ENCODE results near the gene GPC2. TPM values are rescaled to one million over a fixed set of nuclear protein-coding genes. Genes with fewer than 3 reads are reported as not detected.

GPC2 gene
- total RNA-seq, 1 donor from 2014 or later: 17.0 TPM

DNA sequence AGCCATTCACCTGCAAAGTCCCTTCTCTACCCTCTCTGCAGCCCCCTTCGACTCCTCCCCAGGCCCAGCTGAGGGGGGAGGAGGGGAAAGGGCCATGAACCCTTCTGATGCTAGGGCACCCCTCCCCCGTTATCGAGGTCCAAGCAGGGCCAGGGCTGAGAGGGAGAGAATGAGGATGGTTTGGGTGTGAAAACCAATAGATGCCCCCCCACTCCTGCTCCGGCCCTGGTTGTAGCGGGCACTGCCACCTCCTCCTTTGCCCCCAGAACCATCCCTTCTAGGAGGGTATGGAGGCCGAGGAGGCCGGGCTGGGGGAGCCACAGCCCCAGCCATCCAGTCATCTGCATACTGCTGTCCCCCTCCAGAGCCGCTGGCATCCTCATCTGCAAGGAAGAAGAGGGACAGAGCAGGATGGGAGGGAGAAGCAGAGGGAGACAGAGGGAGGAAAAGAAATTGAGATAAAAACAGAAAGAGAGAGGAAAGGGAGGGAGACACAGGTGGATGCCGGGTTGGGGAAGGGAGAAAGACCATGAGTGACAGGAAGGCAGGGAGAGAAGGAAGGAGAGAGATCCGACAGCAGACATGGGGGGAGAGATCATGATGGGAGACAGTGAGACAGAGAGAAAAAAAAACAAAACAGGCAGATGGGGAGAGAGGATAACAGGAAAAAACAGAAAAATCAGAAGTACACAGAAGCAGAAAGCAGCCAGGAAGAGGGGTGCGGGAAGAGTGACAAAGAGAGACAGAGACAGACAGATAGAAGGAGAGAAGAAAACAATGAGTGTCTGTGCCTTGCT, 6.9 kb downstream of the GPC2 start:
- Histone ChIP-seq H3K27ac (no peak overlapping the region), H3K4me2 (peak overlapping the region; percentile 89), H3K9ac (no peak overlapping the region), H3K9me3 (ENCODE audit: low read depth) (no peaks in the 10 kb centered on the region), H3K79me2 (ENCODE audit: low read depth) (no peaks in the 10 kb centered on the region), H3K4me3 (peak overlapping the region; percentile 55), H3F3A (ENCODE audit: low read depth) (peaks cover 44% of the 10 kb centered on the region), H4K20me1 (ENCODE audit: low read depth) (peaks cover 54% of the 10 kb centered on the region), H3K36me3 (no peaks in the 10 kb centered on the region), H3K27me3 (peaks cover 41% of the 10 kb centered on the region), H3K4me1 (peaks cover 36% of the 10 kb centered on the region), H2AFZ (replicated peaks) (no peak overlapping the region)
- Mint-ChIP-seq H3K4me1 (peaks cover 54% of the 10 kb centered on the region), H3K9me3 (no peaks in the 10 kb centered on the region), H3K36me3 (peaks cover 16% of the 10 kb centered on the region), H3K4me3 (peak overlapping the region; percentile 68), H3K27me3 (ENCODE audit: insufficient read depth, low read depth) (peaks cover 21% of the 10 kb centered on the region), H3K27ac (peak overlapping the region; percentile 8)
- TF ChIP-seq, protein P1, sequence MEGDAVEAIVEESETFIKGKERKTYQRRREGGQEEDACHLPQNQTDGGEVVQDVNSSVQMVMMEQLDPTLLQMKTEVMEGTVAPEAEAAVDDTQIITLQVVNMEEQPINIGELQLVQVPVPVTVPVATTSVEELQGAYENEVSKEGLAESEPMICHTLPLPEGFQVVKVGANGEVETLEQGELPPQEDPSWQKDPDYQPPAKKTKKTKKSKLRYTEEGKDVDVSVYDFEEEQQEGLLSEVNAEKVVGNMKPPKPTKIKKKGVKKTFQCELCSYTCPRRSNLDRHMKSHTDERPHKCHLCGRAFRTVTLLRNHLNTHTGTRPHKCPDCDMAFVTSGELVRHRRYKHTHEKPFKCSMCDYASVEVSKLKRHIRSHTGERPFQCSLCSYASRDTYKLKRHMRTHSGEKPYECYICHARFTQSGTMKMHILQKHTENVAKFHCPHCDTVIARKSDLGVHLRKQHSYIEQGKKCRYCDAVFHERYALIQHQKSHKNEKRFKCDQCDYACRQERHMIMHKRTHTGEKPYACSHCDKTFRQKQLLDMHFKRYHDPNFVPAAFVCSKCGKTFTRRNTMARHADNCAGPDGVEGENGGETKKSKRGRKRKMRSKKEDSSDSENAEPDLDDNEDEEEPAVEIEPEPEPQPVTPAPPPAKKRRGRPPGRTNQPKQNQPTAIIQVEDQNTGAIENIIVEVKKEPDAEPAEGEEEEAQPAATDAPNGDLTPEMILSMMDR (IDR thresholded peaks at IDR 0.05): no peak
- no peak for TF ChIP-seq EZH2phosphoT487 (IDR thresholded peaks at IDR 0.05)
- TF ChIP-seq EZH2 (IDR thresholded peaks at IDR 0.05): no peak
- DNase-seq (ENCODE audit: low spot score): no peak

DNA sequence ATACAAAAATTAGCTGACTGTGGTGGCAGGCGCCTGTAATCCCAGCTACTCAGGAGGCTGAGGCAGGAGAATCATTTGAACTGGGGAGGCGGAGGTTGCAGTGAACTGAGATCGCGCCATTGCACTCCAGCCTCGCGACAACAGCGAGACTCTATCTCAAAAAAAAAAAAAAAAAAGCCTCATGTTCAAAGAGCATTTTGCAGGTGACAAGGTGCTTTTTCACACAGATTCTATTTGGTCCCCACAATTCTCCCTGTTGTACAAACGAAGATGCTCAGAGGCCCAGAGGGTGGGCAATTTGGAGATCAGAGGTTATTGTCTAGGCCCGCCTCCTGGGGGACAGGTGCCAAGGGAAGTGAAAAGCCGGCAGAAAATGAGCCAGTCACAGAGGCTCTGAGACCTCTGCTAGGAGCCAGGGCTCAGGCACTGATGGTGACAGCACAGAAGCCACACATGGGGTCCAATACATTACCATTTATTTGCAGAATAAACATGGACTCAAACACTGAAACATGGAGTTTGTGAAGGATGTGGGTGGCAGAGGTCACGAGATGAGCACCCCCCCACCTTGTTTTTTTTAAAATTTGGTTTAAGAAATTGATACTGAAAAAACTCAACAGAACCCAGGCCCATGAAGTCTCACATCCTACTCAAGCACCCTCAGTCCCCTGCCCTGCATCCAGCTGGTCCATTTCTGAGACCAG, 7.9 kb downstream of the GPC2 start:
- H3K4me1 Mint-ChIP-seq: peaks cover 47% of the 10 kb centered on the region
- peaks cover 9% of the 10 kb centered on the region for H3K36me3 Mint-ChIP-seq
- Histone ChIP-seq H3K4me2 (no peak overlapping the region), H4K20me1 (ENCODE audit: low read depth) (peaks cover 44% of the 10 kb centered on the region), H3K27me3 (peaks cover 41% of the 10 kb centered on the region), H3K36me3 (no peaks in the 10 kb centered on the region), H3K4me1 (peaks cover 36% of the 10 kb centered on the region), H3K79me2 (ENCODE audit: low read depth) (no peaks in the 10 kb centered on the region), H3K27ac (no peak overlapping the region), H3K9me3 (ENCODE audit: low read depth) (no peaks in the 10 kb centered on the region), H3K9ac (no peak overlapping the region), H2AFZ (replicated peaks) (no peak overlapping the region), H3F3A (ENCODE audit: low read depth) (peaks cover 44% of the 10 kb centered on the region), H3K4me3 (no peak overlapping the region)
- H3K27me3 Mint-ChIP-seq (ENCODE audit: insufficient read depth, low read depth): peaks cover 19% of the 10 kb centered on the region
- TF ChIP-seq, protein P1 (IDR thresholded peaks at IDR 0.05): no peak
- TF ChIP-seq EZH2 (IDR thresholded peaks at IDR 0.05): no peak
- no peak for TF ChIP-seq EZH2phosphoT487 (IDR thresholded peaks at IDR 0.05)
- peak overlapping the region; percentile 80 for H3K4me3 Mint-ChIP-seq
- H3K9me3 Mint-ChIP-seq: no peaks in the 10 kb centered on the region
- DNase-seq (ENCODE audit: low spot score): no peak
- H3K27ac Mint-ChIP-seq: peak overlapping the region; percentile 35

DNA sequence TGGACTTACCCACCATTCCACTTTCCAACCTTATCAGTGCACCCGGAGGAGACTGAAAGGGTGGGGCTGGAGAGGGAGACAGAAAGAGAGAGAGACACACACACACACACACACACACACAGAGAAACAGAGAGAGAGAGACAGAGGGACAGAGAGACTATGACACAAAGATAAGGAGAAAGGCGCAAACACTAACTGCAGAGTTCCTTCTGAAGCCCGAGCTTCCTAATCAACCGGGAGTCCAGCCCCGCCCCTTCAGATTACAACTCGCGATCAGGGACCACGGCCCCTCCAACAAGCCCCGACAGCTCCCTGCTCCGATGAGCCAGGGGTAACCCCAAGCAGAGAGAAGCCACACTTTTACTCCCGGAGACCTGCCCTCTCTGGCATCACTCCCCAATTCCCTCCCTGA, 9.3 kb downstream of the GPC2 start:
- Mint-ChIP-seq H3K27me3 (ENCODE audit: insufficient read depth, low read depth) (peaks cover 24% of the 10 kb centered on the region), H3K4me1 (peaks cover 47% of the 10 kb centered on the region)
- peak; percentile 59 for DNase-seq (ENCODE audit: low spot score)

More for the DNA sequence above, 9.3 kb downstream of the GPC2 start:
- H3K9me3 ChIP-seq (ENCODE audit: low read depth): no peaks in the 10 kb centered on the region
- H3F3A ChIP-seq (ENCODE audit: low read depth): peaks cover 43% of the 10 kb centered on the region
- Mint-ChIP-seq H3K4me3 (peak overlapping the region; percentile 80), H3K9me3 (no peaks in the 10 kb centered on the region), H3K27ac (no peak overlapping the region), H3K36me3 (peaks cover 3% of the 10 kb centered on the region)
- H3K4me3 ChIP-seq: peak overlapping the region; percentile 49
- no peaks in the 10 kb centered on the region for H3K36me3 ChIP-seq
- H3K27me3 ChIP-seq: peaks cover 41% of the 10 kb centered on the region
- TF ChIP-seq EZH2phosphoT487 (IDR thresholded peaks at IDR 0.05) (no peak), EZH2 (IDR thresholded peaks at IDR 0.05) (no peak)
- TF ChIP-seq, protein P1 (IDR thresholded peaks at IDR 0.05): no peak
- H3K4me2 ChIP-seq: peak overlapping the region; percentile 89
- peaks cover 34% of the 10 kb centered on the region for H4K20me1 ChIP-seq (ENCODE audit: low read depth)
- H3K4me1 ChIP-seq: peaks cover 36% of the 10 kb centered on the region
- peak overlapping the region; percentile 78 for H2AFZ ChIP-seq (replicated peaks)
- H3K9ac ChIP-seq: no peak overlapping the region
- no peak overlapping the region for H3K27ac ChIP-seq
- no peaks in the 10 kb centered on the region for H3K79me2 ChIP-seq (ENCODE audit: low read depth)
